ENCODE measurements around the gene BICDL1. TPM values are rescaled to one million over a fixed set of nuclear protein-coding genes. Genes with fewer than 3 reads are reported as not detected.

The BICDL1 gene
- polyA plus RNA-seq, 1 of the 3 experiments (the other 2 are of a cell fraction), result 0.35 TPM

- TF ChIP-seq RFX5 (IDR thresholded peaks at IDR 0.05; ENCODE audit: low read length) (no peak), TEAD4 (IDR thresholded peaks at IDR 0.05; ENCODE audit: borderline replicate concordance, insufficient read depth) (no peak), REST (IDR thresholded peaks at IDR 0.05; ENCODE audit: low read depth, low read length) (no peak), CTCF (IDR thresholded peaks at IDR 0.05) (no peak), FOXM1 (IDR thresholded peaks at IDR 0.05; ENCODE audit: low read depth) (no peak)
Observed at GRCh38 chr12:120054293-120054692, 65.3 kb downstream of the BICDL1 start (continued).

- Histone ChIP-seq H3K4me1 (ENCODE audit: control insufficient read depth in 1 of 2, insufficient read depth in 2 of 2, low read depth in 1 of 2, low read length in 1 of 2) (no peaks in the 10 kb centered on the region), H3K36me3 (replicated peaks in 1 of 2; ENCODE audit: control insufficient read depth in 1 of 2, insufficient read depth in 2 of 2, low read length in 1 of 2) (no peaks in the 10 kb centered on the region), H3K4me3 (ENCODE audit: low read depth in 2 of 2, low read length in 1 of 2) (no peak overlapping the region), H4K20me1 (ENCODE audit: insufficient read depth) (no peaks in the 10 kb centered on the region), H3K79me2 (ENCODE audit: insufficient read depth) (no peaks in the 10 kb centered on the region), H3K9me3 (no peaks in the 10 kb centered on the region), H3K9me2 (no peaks in the 10 kb centered on the region), H3K27me3 (ENCODE audit: insufficient read depth) (no peaks in the 10 kb centered on the region), H3F3A (replicated peaks; ENCODE audit: insufficient read depth) (no peaks in the 10 kb centered on the region), H3K9ac (no peak overlapping the region), H3K27ac (ENCODE audit: low read depth in 2 of 2, low read length in 1 of 2) (no peak overlapping the region), H3K4me2 (no peak overlapping the region), H2AFZ (ENCODE audit: low read depth) (no peak overlapping the region)
- 57% methylated on average over 2 of the region's 2 CpGs for WGBS (ENCODE audit: low lambda C conversion rate)
- no peak for DNase-seq
- no peak for TF ChIP-seq CHD2 (IDR thresholded peaks at IDR 0.05; ENCODE audit: low read length, partially characterized antibody)
- no peak for TF ChIP-seq JUND (IDR thresholded peaks at IDR 0.05)
- TF ChIP-seq PBX3 (IDR thresholded peaks at IDR 0.05), result no peak
- no peak for TF ChIP-seq IRF3 (IDR thresholded peaks at IDR 0.05; ENCODE audit: low read depth, low read length)
- no peak for TF ChIP-seq YY1 (IDR thresholded peaks at IDR 0.05; ENCODE audit: low read depth)
- POLR2A ChIA-PET, result no interaction called here
- CTCF ChIA-PET, result no interaction called here
Observed at GRCh38 chr12:120055231-120056000, 66.4 kb downstream of the BICDL1 start.
